Neural crest cell (in vitro differentiated cells): ENCODE results near the gene DDN. TPM values are rescaled to one million over a fixed set of nuclear protein-coding genes. Genes with fewer than 3 reads are reported as not detected.
A peak's percentile ranks its signal among the peaks of the same experiment; 100 is the strongest.

Experiments
- DNase-seq: peaks from one replicate; pipeline ENCODE4 v3.0.0; 2021; ENCODE audit warnings: low read depth, mixed read lengths, low spot score
- H3K27ac Mint-ChIP-seq: one replicate; pipeline ENCODE4 v1.8.0; 2021; ENCODE audit warnings: mild to moderate bottlenecking, mixed read lengths; ENCODE audit not compliant: unreplicated experiment
- H3K27me3 Mint-ChIP-seq: 2 replicates; pipeline ENCODE4 v1.8.0; 2021; ENCODE audit warnings: low read depth, mild to moderate bottlenecking, mixed read lengths
- H3K36me3 Mint-ChIP-seq: 2 replicates; pipeline ENCODE4 v1.8.0; 2021; ENCODE audit warnings: low read depth, mild to moderate bottlenecking, mixed read lengths
- H3K4me1 Mint-ChIP-seq: 2 replicates; pipeline ENCODE4 v1.8.0; 2021; ENCODE audit warnings: mixed read lengths
- H3K4me3 Mint-ChIP-seq: one replicate; pipeline ENCODE4 v1.8.0; 2021; ENCODE audit warnings: mild to moderate bottlenecking, mixed read lengths
- H3K9me3 Mint-ChIP-seq: 2 replicates; pipeline ENCODE4 v1.8.0; 2021; ENCODE audit warnings: mixed read lengths
- CTCF ChIP-seq: fragments of 200-600 bp; sonication (generic); conservative IDR thresholded peaks from 2 replicates; pipeline ENCODE4 v1.5.0; 2021; ENCODE audit warnings: antibody characterized with exemption, mild to moderate bottlenecking
- total RNA-seq: library from RNA; stranded (reverse); gene quantifications from 2 replicates; pipeline ENCODE4 v1.2.1, GENCODE V29; 2021

Gene DDN
- total RNA-seq, 1 donor from 2014 or later = 0.51 TPM

GRCh38 chr12:49000346-49000745, 1.2 kb upstream of the DDN start:
- TF ChIP-seq CTCF = no peak
- H3K27ac Mint-ChIP-seq = no peak overlapping the region
- H3K4me3 Mint-ChIP-seq = peak overlapping the region; percentile 77
- DNase-seq = no peak
- peaks cover 16% of the 10 kb centered on the region for H3K36me3 Mint-ChIP-seq
- H3K4me1 Mint-ChIP-seq = peaks cover 23% of the 10 kb centered on the region
- H3K27me3 Mint-ChIP-seq = peaks cover 64% of the 10 kb centered on the region
- H3K9me3 Mint-ChIP-seq = no peaks in the 10 kb centered on the region

- Mint-ChIP-seq H3K4me1 (peaks cover 23% of the 10 kb centered on the region), H3K36me3 (peaks cover 16% of the 10 kb centered on the region), H3K27me3 (peaks cover 77% of the 10 kb centered on the region), H3K9me3 (no peaks in the 10 kb centered on the region), H3K4me3 (peak overlapping the region; percentile 47), H3K27ac (no peak overlapping the region)
- TF ChIP-seq CTCF = no peak
- DNase-seq = no peak
These were observed 450 bp downstream of the DDN start for GRCh38 chr12:48998497-48999353.

- Mint-ChIP-seq H3K4me3 (peak overlapping the region; percentile 64), H3K9me3 (no peaks in the 10 kb centered on the region), H3K36me3 (peaks cover 10% of the 10 kb centered on the region), H3K27ac (no peak overlapping the region), H3K27me3 (peaks cover 82% of the 10 kb centered on the region), H3K4me1 (peaks cover 23% of the 10 kb centered on the region)
- no peak for TF ChIP-seq CTCF
- no peak for DNase-seq
These were observed 1.3 kb downstream of the DDN start for GRCh38 chr12:48997719-48998496.

GRCh38 chr12:48996794-48997718, 2.1 kb downstream of the DDN start:
- no peaks in the 10 kb centered on the region for H3K9me3 Mint-ChIP-seq
- peak; percentile 73 for TF ChIP-seq CTCF
- DNase-seq = peak; percentile 88
- peaks cover 23% of the 10 kb centered on the region for H3K4me1 Mint-ChIP-seq
- peaks cover 4% of the 10 kb centered on the region for H3K36me3 Mint-ChIP-seq
- peak overlapping the region; percentile 64 for H3K4me3 Mint-ChIP-seq
- H3K27ac Mint-ChIP-seq = no peak overlapping the region
- peaks cover 84% of the 10 kb centered on the region for H3K27me3 Mint-ChIP-seq
